ENCODE results near the gene PHC2.

DNA sequence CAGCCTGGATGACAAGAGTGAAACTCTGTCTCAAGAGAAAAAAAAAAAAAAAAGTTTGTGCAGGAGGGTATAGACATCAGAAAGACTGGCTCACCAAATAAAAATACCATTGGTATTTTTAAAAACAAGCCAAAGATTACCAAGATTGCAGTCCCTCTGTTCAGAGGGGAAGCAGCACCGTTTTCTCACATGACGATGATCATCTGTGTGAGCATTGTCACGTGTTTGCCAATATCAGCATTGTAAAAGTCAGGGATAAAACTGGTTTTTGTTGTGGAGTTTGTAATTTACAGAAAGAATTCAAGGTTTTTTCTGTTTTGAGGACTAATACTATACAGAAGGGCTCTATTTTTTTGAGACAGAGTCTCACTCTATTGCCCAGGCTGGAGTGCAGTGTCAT is 148.1 kb downstream of the PHC2 start:
- TF ChIP-seq, protein P1, sequence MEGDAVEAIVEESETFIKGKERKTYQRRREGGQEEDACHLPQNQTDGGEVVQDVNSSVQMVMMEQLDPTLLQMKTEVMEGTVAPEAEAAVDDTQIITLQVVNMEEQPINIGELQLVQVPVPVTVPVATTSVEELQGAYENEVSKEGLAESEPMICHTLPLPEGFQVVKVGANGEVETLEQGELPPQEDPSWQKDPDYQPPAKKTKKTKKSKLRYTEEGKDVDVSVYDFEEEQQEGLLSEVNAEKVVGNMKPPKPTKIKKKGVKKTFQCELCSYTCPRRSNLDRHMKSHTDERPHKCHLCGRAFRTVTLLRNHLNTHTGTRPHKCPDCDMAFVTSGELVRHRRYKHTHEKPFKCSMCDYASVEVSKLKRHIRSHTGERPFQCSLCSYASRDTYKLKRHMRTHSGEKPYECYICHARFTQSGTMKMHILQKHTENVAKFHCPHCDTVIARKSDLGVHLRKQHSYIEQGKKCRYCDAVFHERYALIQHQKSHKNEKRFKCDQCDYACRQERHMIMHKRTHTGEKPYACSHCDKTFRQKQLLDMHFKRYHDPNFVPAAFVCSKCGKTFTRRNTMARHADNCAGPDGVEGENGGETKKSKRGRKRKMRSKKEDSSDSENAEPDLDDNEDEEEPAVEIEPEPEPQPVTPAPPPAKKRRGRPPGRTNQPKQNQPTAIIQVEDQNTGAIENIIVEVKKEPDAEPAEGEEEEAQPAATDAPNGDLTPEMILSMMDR (optimal IDR thresholded peaks at IDR 0.05 in 1 of 3, IDR thresholded peaks at IDR 0.05 in 1 of 3, conservative IDR thresholded peaks at IDR 0.05 in 1 of 3; ENCODE audit: extremely low read depth in 1 of 3, insufficient read depth in 2 of 3, low read length in 3 of 3): no peak
- no peak for TF ChIP-seq EZH2 (IDR thresholded peaks at IDR 0.05; ENCODE audit: low read length)
